Thyroid gland (tissue), 4 donors: ENCODE data around the gene TP53BP2.

Experiments used
- POLR2A ChIP-seq, 2 donors: fragments of 450-650 bp; IDR thresholded peaks; one replicate each; pipeline ENCODE4 v1.6.1; 2017; ENCODE audit warnings: antibody characterized with exemption in 2 of 2, mild to moderate bottlenecking in 2 of 2, moderate library complexity in 1 of 2
- TF ChIP-seq, protein P1 (sequence below), 6 experiments: fragments of 200-600 bp in 3 of 6; fragments of 450-650 bp in 3 of 6; sonication (generic) in 3 of 6; IDR thresholded peaks; one replicate each; pipeline ENCODE4 v1.5.1; 2016 to 2019; ENCODE audit warnings: antibody characterized with exemption in 6 of 6, mild to moderate bottlenecking in 2 of 6, inconsistent platforms in 1 of 6, moderate library complexity in 1 of 6

DNA sequence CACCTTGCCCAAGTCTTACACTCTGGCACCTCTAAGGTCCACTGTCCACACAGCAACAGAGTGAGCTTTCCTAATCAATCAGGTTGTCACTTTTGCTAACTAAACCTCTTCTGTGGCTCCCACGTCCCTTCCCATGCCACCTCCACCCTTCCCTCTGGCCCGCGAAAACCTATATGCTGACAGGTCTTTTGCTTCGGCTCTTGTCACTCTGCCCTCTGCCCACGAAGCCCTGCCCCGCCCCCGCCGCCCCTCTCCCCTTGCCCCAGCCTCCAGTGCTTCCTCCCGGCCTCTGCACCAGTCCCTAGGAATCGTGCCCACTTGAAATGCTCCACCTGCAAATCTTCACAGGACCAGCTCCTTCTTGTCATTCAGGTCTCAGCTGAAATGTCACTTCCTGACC lies 8.1 kb downstream of the TP53BP2 start:
- TF ChIP-seq, protein P1, sequence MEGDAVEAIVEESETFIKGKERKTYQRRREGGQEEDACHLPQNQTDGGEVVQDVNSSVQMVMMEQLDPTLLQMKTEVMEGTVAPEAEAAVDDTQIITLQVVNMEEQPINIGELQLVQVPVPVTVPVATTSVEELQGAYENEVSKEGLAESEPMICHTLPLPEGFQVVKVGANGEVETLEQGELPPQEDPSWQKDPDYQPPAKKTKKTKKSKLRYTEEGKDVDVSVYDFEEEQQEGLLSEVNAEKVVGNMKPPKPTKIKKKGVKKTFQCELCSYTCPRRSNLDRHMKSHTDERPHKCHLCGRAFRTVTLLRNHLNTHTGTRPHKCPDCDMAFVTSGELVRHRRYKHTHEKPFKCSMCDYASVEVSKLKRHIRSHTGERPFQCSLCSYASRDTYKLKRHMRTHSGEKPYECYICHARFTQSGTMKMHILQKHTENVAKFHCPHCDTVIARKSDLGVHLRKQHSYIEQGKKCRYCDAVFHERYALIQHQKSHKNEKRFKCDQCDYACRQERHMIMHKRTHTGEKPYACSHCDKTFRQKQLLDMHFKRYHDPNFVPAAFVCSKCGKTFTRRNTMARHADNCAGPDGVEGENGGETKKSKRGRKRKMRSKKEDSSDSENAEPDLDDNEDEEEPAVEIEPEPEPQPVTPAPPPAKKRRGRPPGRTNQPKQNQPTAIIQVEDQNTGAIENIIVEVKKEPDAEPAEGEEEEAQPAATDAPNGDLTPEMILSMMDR (IDR thresholded peaks at IDR 0.05): no peak
- no peak for TF ChIP-seq POLR2A (IDR thresholded peaks at IDR 0.05)
